K562 (cell line): ENCODE results near the gene DBNL. TPM values are rescaled to one million over a fixed set of nuclear protein-coding genes. Genes with fewer than 3 reads are reported as not detected.

ENCODE experiments used
- ATAC-seq: fragments of 200-7000 bp; cut with Tn5 transposase; 3 replicates; pipeline ENCODE4 v1.9.1; 2020; ENCODE audit warnings: moderate library complexity
- BruUV-seq: library from RNA; stranded (reverse); fragments of 400-500 nt; replicated peaks from 2 replicates; lab custom pipeline; 2021; lab: Mats Ljungman, UMichigan
- CTCF ChIA-PET: fragments of 300-600 bp; formaldehyde crosslinking; extraction: SDS; loops from one replicate; lab custom pipeline; 2021; ENCODE audit warnings: low intra/inter-chr PET ratio; lab: Yijun Ruan, JAX
- POLR2A ChIA-PET: fragments of 300-600, 350-650 bp; sonication (Branson Sonifier 250); formaldehyde crosslinking; extraction: SDS; loops from one replicate; lab custom pipeline; 2021; ENCODE audit warnings: antibody characterized with exemption, inconsistent platforms; lab: Yijun Ruan, JAX
- DNase-seq, 4 experiments: peaks; one replicate each; pipeline versions ENCODE4 v3.0.0 to v3.0.0-alpha.2; 2011 to 2018; ENCODE audit warnings: low spot score in 3 of 4, mixed read lengths in 3 of 4; ENCODE audit errors: extremely low read depth in 1 of 4
- FAIRE-seq: peaks from 2 replicates; lab custom pipeline; 2011; peaks lifted over from hg19 to GRCh38; lab: Jason Lieb, UNC
- H2AFZ ChIP-seq: 2 replicates; pipeline ENCODE4 v1.6.0; 2011; ENCODE audit warnings: low read depth, low read length, control low read depth, inconsistent platforms
- H3K27ac ChIP-seq: fragments of 200-600 bp; 3 replicates; pipeline ENCODE4 v1.8.0; 2011; ENCODE audit warnings: low read depth, mild to moderate bottlenecking, control low read depth, inconsistent platforms, low read length, moderate library complexity, mixed read lengths; ENCODE audit errors: extremely low read depth
- H3K27me3 ChIP-seq, 2 experiments: fragments of 300-600 bp in 1 of 2; 2 replicates in 1 of 2; 3 replicates in 1 of 2; pipeline versions ENCODE4 v1.6.0 to v1.8.0; 2011; ENCODE audit warnings: inconsistent platforms in 2 of 2, low read length in 2 of 2, mild to moderate bottlenecking in 1 of 2, mixed read lengths in 1 of 2, moderate library complexity in 1 of 2; ENCODE audit not compliant: control insufficient read depth in 2 of 2, insufficient read depth in 2 of 2
- H3K36me3 ChIP-seq: fragments of 300-600 bp; 3 replicates; pipeline ENCODE4 v1.8.0; 2011; ENCODE audit warnings: mild to moderate bottlenecking, low read length, inconsistent platforms; ENCODE audit not compliant: control insufficient read depth, insufficient read depth
- H3K4me1 ChIP-seq, 2 experiments: fragments of 200-600 bp in 1 of 2; replicated peaks in 1 of 2; 2 replicates in 1 of 2; 3 replicates in 1 of 2; pipeline versions ENCODE4 v1.5.1 to v1.8.0; 2011; ENCODE audit warnings: inconsistent platforms in 2 of 2, low read length in 2 of 2, mild to moderate bottlenecking in 1 of 2, mixed read lengths in 1 of 2, moderate library complexity in 1 of 2; ENCODE audit not compliant: control insufficient read depth in 2 of 2, insufficient read depth in 2 of 2
- H3K4me2 ChIP-seq: 2 replicates; pipeline ENCODE4 v1.6.1; 2011; ENCODE audit warnings: low read length, control low read depth, inconsistent platforms, mixed read lengths; ENCODE audit not compliant: insufficient read depth
- H3K4me3 ChIP-seq: fragments of 200-600 bp; sonication (generic), shearing (Covaris generic); 2 replicates; pipeline ENCODE4 v1.5.1; 2016; ENCODE audit warnings: control low read depth, inconsistent platforms
- H3K79me2 ChIP-seq: fragments of 200-600 bp; 3 replicates; pipeline ENCODE4 v1.8.0; 2011; ENCODE audit warnings: low read length, inconsistent platforms; ENCODE audit not compliant: control insufficient read depth, insufficient read depth
- H3K9ac ChIP-seq, 2 experiments: 2 replicates each; pipeline versions ENCODE4 v1.6.0 to v1.6.1; 2011; ENCODE audit warnings: low read depth in 2 of 2, low read length in 2 of 2, control low read depth in 1 of 2, inconsistent platforms in 1 of 2, mild to moderate bottlenecking in 1 of 2, mixed read lengths in 1 of 2; ENCODE audit not compliant: insufficient read depth in 1 of 2
- H3K9me1 ChIP-seq: one replicate; pipeline ENCODE4 v1.6.0; 2011; ENCODE audit warnings: inconsistent platforms, mild to moderate bottlenecking, low read length, moderate library complexity; ENCODE audit not compliant: control insufficient read depth, insufficient read depth
- H3K9me3 ChIP-seq: replicated peaks from 2 replicates; pipeline ENCODE4 v1.5.1; 2011; ENCODE audit warnings: low read depth, low read length, inconsistent platforms; ENCODE audit not compliant: control insufficient read depth, insufficient read depth
- H4K20me1 ChIP-seq: replicated peaks from 2 replicates; pipeline ENCODE4 v1.6.1; 2011; ENCODE audit warnings: low read length, inconsistent platforms, mixed read lengths; ENCODE audit not compliant: control insufficient read depth, insufficient read depth
- NR2C2 ChIP-seq, 2 experiments: fragments of 200-800 bp in 1 of 2; sonication (Bioruptor generic) in 1 of 2; sonication (generic) in 1 of 2; formaldehyde crosslinking in 1 of 2; IDR thresholded peaks; 2 replicates each; pipeline versions ENCODE4 v1.6.1 to v1.8.0; 2016 to 2022; ENCODE audit warnings: mild to moderate bottlenecking in 1 of 2, missing compliant biosample characterization in 1 of 2, missing genetic modification characterization in 1 of 2, missing genetic modification reagents in 1 of 2
- PCBP2 ChIP-seq: fragments of 200-400 bp; formaldehyde crosslinking; IDR thresholded peaks from 2 replicates; pipeline ENCODE4 v1.6.1; 2018; ENCODE audit warnings: low read length, low read depth, mild to moderate bottlenecking, moderate library complexity; ENCODE audit not compliant: poor library complexity, severe bottlenecking
- TFAP4 ChIP-seq: sonication (generic); formaldehyde crosslinking; IDR thresholded peaks from 2 replicates; pipeline ENCODE4 v1.8.0; 2022; ENCODE audit warnings: missing genetic modification reagents, mild to moderate bottlenecking, moderate library complexity, borderline replicate concordance
- VEZF1 ChIP-seq: fragments of 200-800 bp; sonication (Bioruptor generic); IDR thresholded peaks from 2 replicates; pipeline ENCODE4 v1.6.1; 2017; ENCODE audit warnings: missing genetic modification characterization, missing compliant biosample characterization
- ZNF395 ChIP-seq: fragments of 200-800 bp; sonication (Bioruptor generic); IDR thresholded peaks from 2 replicates; pipeline ENCODE4 v1.6.1; 2017; ENCODE audit warnings: missing genetic modification characterization, missing compliant biosample characterization
- ZNF41 ChIP-seq: fragments of 250-450 bp; sonication (Bioruptor Pico); conservative IDR thresholded peaks from 2 replicates; pipeline ENCODE4 v1.4.0; 2020; ENCODE audit warnings: mild to moderate bottlenecking
- ZNF589 ChIP-seq: fragments of 200-800 bp; sonication (Bioruptor generic); IDR thresholded peaks from 2 replicates; pipeline ENCODE4 v1.6.1; 2016; ENCODE audit warnings: low read depth, missing genetic modification characterization, missing compliant biosample characterization
- WGBS: fragments of 100-300 bp; shearing (Covaris generic); methylation state at CpG from one replicate; pipeline ENCODE4 v1.1.6; 2016; ENCODE audit warnings: low coverage, mixed read lengths; ENCODE audit not compliant: insufficient coverage; ENCODE audit errors: missing lambda C conversion rate; 5-methylcytosine and 5-hydroxymethylcytosine counted together
- in situ Hi-C: fragments of 300-500 bp; cut with MboI; formaldehyde crosslinking; loops from 4 replicates; pipeline ENCODE4 v1.15.0; 2018; ENCODE audit warnings: inconsistent platforms, mixed read lengths
- intact Hi-C: fragments of 100-400 bp; cut with micrococcal nuclease; formaldehyde crosslinking; loops from 2 replicates; pipeline ENCODE4 v1.14.2; 2022
- polyA plus RNA-seq, 8 experiments: library from polyadenylated mRNA; depleted of rRNA in 4 of 8; stranded (reverse) in 5 of 8; unstranded in 3 of 8; fragments of >200 nt; fragmentation: Nextera tagmentation in 2 of 8; fragmentation: Illumina TruSeq in 1 of 8; extraction: Ambion mirVana in 2 of 8; extraction: Trizol in 1 of 8; gene quantifications; 2 replicates each; pipeline versions ENCODE4 v1.2.1 to v1.2.3, GENCODE V29; 2011 to 2014; ENCODE audit warnings: inconsistent platforms in 1 of 8, missing spikeins in 1 of 8
- total RNA-seq, 7 experiments: library from RNA; depleted of rRNA in 6 of 7; stranded (reverse); fragments of >200 nt in 6 of 7; fragmentation: Illumina TruSeq in 2 of 7; extraction: Trizol in 2 of 7; gene quantifications; 2 replicates each; pipeline versions ENCODE4 v1.2.1 to v1.2.3, GENCODE V29; 2011 to 2021; ENCODE audit warnings: low replicate concordance in 1 of 7

The DBNL gene
- total and polyA plus RNA-seq, 9 of the 15 experiments (the other 6 are each of a cell fraction or from before 2014, with no cell fraction given) = 1.9 to 65.1 (median 38.9) TPM

- Histone ChIP-seq H3K79me2 (no peaks in the 10 kb centered on the region), H3K27ac (no peak overlapping the region)
- no peak for FAIRE-seq
These were observed 56.2 kb downstream of the DBNL start for GRCh38 chr7:44100458-44101302.

More at GRCh38 chr7:44100458-44101302, 56.2 kb downstream of the DBNL start:
- Histone ChIP-seq H3K4me3 (no peak overlapping the region), H3K27me3 (peaks cover 15 to 23% of the 10 kb centered on the region in 2 experiments; a peak in 4 of 5 replicates), H2AFZ (peak overlapping the region; percentile 71), H3K4me1 (peaks cover 0 to 32% of the 10 kb centered on the region in 2 experiments; a peak in 4 of 5 replicates), H3K9ac (peak overlapping the region in 1 of 2 experiments; percentile 29; a peak in 1 of 4 replicates), H4K20me1 (0 out of 2 replicates have a peak, but pooled peaks cover 4% of the 10 kb centered on the region), H3K9me1 (no peaks in the 10 kb centered on the region), H3K9me3 (no peaks in the 10 kb centered on the region), H3K4me2 (no peak overlapping the region), H3K36me3 (no peaks in the 10 kb centered on the region)
- no peak for DNase-seq
- POLR2A ChIA-PET = interaction anchor here (1.2 kb wide), 1 partner anchor 12 kb away, joined by 3 read pairs; no protein-coding TSS in a partner anchor
- no TSS peak for BruUV-seq
- intact Hi-C loops (no loop called here), in situ Hi-C loops (no loop called here)
- TF ChIP-seq TFAP4 (CRISPR knock-in tag) = 0 out of 2 replicates have a peak, but pooled peaks have one; percentile 12
- TF ChIP-seq PCBP2 = no peak
- TF ChIP-seq NR2C2 (CRISPR knock-in tag; IDR thresholded peaks at IDR 0.05) = no peak
- TF ChIP-seq NR2C2 (tag; IDR thresholded peaks at IDR 0.05) = peak; percentile 61
- 0 out of 2 replicates have a peak, but pooled peaks have one; percentile 23 for TF ChIP-seq ZNF395 (CRISPR knock-in tag)
- peak; percentile 83; the same call in 1 of the 2 replicates for TF ChIP-seq ZNF589 (CRISPR knock-in tag)
- peak; percentile 40 for TF ChIP-seq VEZF1 (CRISPR knock-in tag)
- TF ChIP-seq ZNF41 (CRISPR knock-in tag) = no peak
- CTCF ChIA-PET = no interaction called here
- ATAC-seq = peak; percentile 29
- WGBS = 33% methylated on average over 9 of the region's 10 CpGs
